Measurements from ENCODE around the gene COPA.

COPA gene

GRCh38 chr1:160309185-160309557 is 33.9 kb downstream of the COPA start:
- no peak overlapping the region for H3K27ac ChIP-seq (replicated peaks)
- no peak for DNase-seq (ENCODE audit: low read depth in 1 of 2, low spot score in 1 of 2)
- no peak overlapping the region for H3K4me3 ChIP-seq (replicated peaks; ENCODE audit: insufficient read depth, low read length)
- H3K27me3 ChIP-seq (ENCODE audit: insufficient read depth, poor library complexity, severe bottlenecking) = no peaks in the 10 kb centered on the region
- TF ChIP-seq REST (IDR thresholded peaks at IDR 0.05; ENCODE audit: insufficient replicate concordance, low read depth) (no peak), POLR2AphosphoS5 (IDR thresholded peaks at IDR 0.05; ENCODE audit: low read depth) (no peak), SPI1 (IDR thresholded peaks at IDR 0.05; ENCODE audit: borderline replicate concordance, low read depth) (no peak), CTCF (IDR thresholded peaks at IDR 0.05; ENCODE audit: insufficient read depth, low read length) (no peak), GABPA (IDR thresholded peaks at IDR 0.05; ENCODE audit: low read depth) (no peak)

GRCh38 chr1:160308451-160309184 is 34.4 kb downstream of the COPA start:
- Histone ChIP-seq H3K4me3 (replicated peaks; ENCODE audit: insufficient read depth, low read length) (no peak overlapping the region), H3K27ac (replicated peaks) (no peak overlapping the region), H3K27me3 (ENCODE audit: insufficient read depth, poor library complexity, severe bottlenecking) (no peaks in the 10 kb centered on the region)
- no peak for DNase-seq (ENCODE audit: low read depth in 1 of 2, low spot score in 1 of 2)
- TF ChIP-seq CTCF (IDR thresholded peaks at IDR 0.05; ENCODE audit: insufficient read depth, low read length) (no peak), POLR2AphosphoS5 (IDR thresholded peaks at IDR 0.05; ENCODE audit: low read depth) (no peak), SPI1 (IDR thresholded peaks at IDR 0.05; ENCODE audit: borderline replicate concordance, low read depth) (no peak), REST (IDR thresholded peaks at IDR 0.05; ENCODE audit: insufficient replicate concordance, low read depth) (no peak)

GRCh38 chr1:160307118-160307791 is 35.8 kb downstream of the COPA start:
- H3K4me3 ChIP-seq (replicated peaks; ENCODE audit: insufficient read depth, low read length) = no peak overlapping the region
- no peak for DNase-seq (ENCODE audit: low read depth in 1 of 2, low spot score in 1 of 2)
- H3K27me3 ChIP-seq (ENCODE audit: insufficient read depth, poor library complexity, severe bottlenecking) = no peaks in the 10 kb centered on the region
- TF ChIP-seq CTCF (IDR thresholded peaks at IDR 0.05; ENCODE audit: insufficient read depth, low read length) (no peak), SPI1 (IDR thresholded peaks at IDR 0.05; ENCODE audit: borderline replicate concordance, low read depth) (no peak), REST (IDR thresholded peaks at IDR 0.05; ENCODE audit: insufficient replicate concordance, low read depth) (no peak), POLR2AphosphoS5 (IDR thresholded peaks at IDR 0.05; ENCODE audit: low read depth) (no peak), GABPA (IDR thresholded peaks at IDR 0.05; ENCODE audit: low read depth) (no peak)
- H3K27ac ChIP-seq (replicated peaks) = no peak overlapping the region
